Left renal cortex interstitium (tissue), 4 donors: ENCODE results near the gene C14orf93. TPM values are rescaled to one million over a fixed set of nuclear protein-coding genes. Genes with fewer than 3 reads are reported as not detected.
"Not testable (repeated sequence)": the region's sequence is repeated elsewhere in the genome, so short reads cannot be mapped to it uniquely, and the experiment has no call there.

Experiments used
- DNase-seq, 4 donors: peaks; one replicate each; pipeline ENCODE4 v3.0.0-alpha.2; 2013; ENCODE audit warnings: low read depth in 4 of 4, low spot score in 2 of 4, missing footprints in 1 of 4
- polyA plus RNA-seq, 4 donors: library from polyadenylated mRNA; unstranded; fragments of 120-200 nt; gene quantifications; one replicate each; pipeline ENCODE4 v1.2.1, GENCODE V29; 2013; ENCODE audit not compliant: insufficient read length in 4 of 4

The C14orf93 gene
- polyA plus RNA-seq, 4 donors, result 18.8 to 25.3 (median 23.3) TPM

- DNase-seq, result no peak
Observed at GRCh38 chr14:23023022-23023794, 13.3 kb upstream of the C14orf93 start.

GRCh38 chr14:23021889-23022442 lies 12.0 kb upstream of the C14orf93 start:
- DNase-seq, result no peak

GRCh38 chr14:23021434-23021833 lies 11.5 kb upstream of the C14orf93 start:
- no peak for DNase-seq

- DNase-seq, result no peak
Observed at GRCh38 chr14:23020143-23021128, 10.5 kb upstream of the C14orf93 start.

GRCh38 chr14:23018107-23018506 lies 8.2 kb upstream of the C14orf93 start:
- DNase-seq, result no peak

GRCh38 chr14:23017091-23017490 lies 7.1 kb upstream of the C14orf93 start:
- no peak for DNase-seq

- DNase-seq, result no peak
Observed at GRCh38 chr14:23015618-23016017, 5.7 kb upstream of the C14orf93 start.

GRCh38 chr14:23013749-23014054 lies 3.8 kb upstream of the C14orf93 start:
- not testable (repeated sequence) for DNase-seq

- DNase-seq, result no peak
Observed at GRCh38 chr14:23013054-23013748, 3.3 kb upstream of the C14orf93 start.

GRCh38 chr14:23009483-23009938 lies 432 bp downstream of the C14orf93 start:
- DNase-seq, result no peak

GRCh38 chr14:23008831-23009230 lies 1.1 kb downstream of the C14orf93 start:
- no peak for DNase-seq

- peak; percentile 91 to 98 (median 95) for DNase-seq
Observed at GRCh38 chr14:23006544-23007419, 3.2 kb downstream of the C14orf93 start.

GRCh38 chr14:23006188-23006534 lies 3.8 kb downstream of the C14orf93 start:
- no peak for DNase-seq

GRCh38 chr14:23005451-23006187 lies 4.3 kb downstream of the C14orf93 start:
- DNase-seq, result no peak

- DNase-seq, result not testable (repeated sequence)
Observed at GRCh38 chr14:23004274-23004673, 5.7 kb downstream of the C14orf93 start.

GRCh38 chr14:23002592-23002991 lies 7.4 kb downstream of the C14orf93 start:
- DNase-seq, result no peak

- no peak for DNase-seq
Observed at GRCh38 chr14:23000860-23001259, 9.1 kb downstream of the C14orf93 start.

- DNase-seq, result no peak
Observed at GRCh38 chr14:22998329-22999012, 11.5 kb downstream of the C14orf93 start.
